ENCODE results near the gene NUDT7.

The NUDT7 gene

GRCh38 chr16:77683397-77684180 lies 38.7 kb upstream of the NUDT7 start:
- H3K4me1 ChIP-seq (ENCODE audit: control insufficient read depth, insufficient read depth, low read length) = no peaks in the 10 kb centered on the region

GRCh38 chr16:77684181-77684526 lies 38.2 kb upstream of the NUDT7 start:
- TF ChIP-seq ZNF133 (tag by site-specific recombination; IDR thresholded peaks at IDR 0.05) = no peak
- no peak overlapping the region for H3K27ac ChIP-seq (ENCODE audit: extremely low read depth, low read depth, low read length)
- H3K4me1 ChIP-seq (ENCODE audit: control insufficient read depth, insufficient read depth, low read length) = no peaks in the 10 kb centered on the region
- ChIA-PET CTCF (interaction anchor here (0.5 to 1.3 kb wide), 3 partner anchors 8 to 1259 kb away, joined by 4 to 5 read pairs (median 4); no protein-coding TSS in a partner anchor), POLR2A (no interaction called here)
- no peaks in the 10 kb centered on the region for H3K9me3 ChIP-seq (ENCODE audit: control insufficient read depth, insufficient read depth, low read depth, low read length)
- no peak overlapping the region for H3K4me3 ChIP-seq (ENCODE audit: low read depth, low read length)
- H3K36me3 ChIP-seq (ENCODE audit: control insufficient read depth in 2 of 2, insufficient read depth in 1 of 2, low read length in 2 of 2) = no peaks in the 10 kb centered on the region

More at GRCh38 chr16:77683397-77684180, 38.7 kb upstream of the NUDT7 start:
- H3K27ac ChIP-seq (ENCODE audit: extremely low read depth, low read depth, low read length) = no peak overlapping the region
- no peaks in the 10 kb centered on the region for H3K36me3 ChIP-seq (ENCODE audit: control insufficient read depth in 2 of 2, insufficient read depth in 1 of 2, low read length in 2 of 2)
- no peak for TF ChIP-seq GLI2 (tag by site-specific recombination; IDR thresholded peaks at IDR 0.05; ENCODE audit: borderline replicate concordance, low read depth)
- no peak for TF ChIP-seq ZNF76 (tag by site-specific recombination; IDR thresholded peaks at IDR 0.05; ENCODE audit: borderline replicate concordance, low read depth)
- no peak for TF ChIP-seq ZNF121 (tag by site-specific recombination; IDR thresholded peaks at IDR 0.05)
- no peak overlapping the region for H3K4me3 ChIP-seq (ENCODE audit: low read depth, low read length)
- POLR2A ChIA-PET = no interaction called here
- CTCF ChIA-PET = interaction anchor here (1.3 kb wide), 1 partner anchor 8 kb away, joined by 4 read pairs; no protein-coding TSS in a partner anchor
- H3K9me3 ChIP-seq (ENCODE audit: control insufficient read depth, insufficient read depth, low read depth, low read length) = no peaks in the 10 kb centered on the region

- ChIA-PET CTCF (interaction anchor here (0.6 to 0.7 kb wide), 2 partner anchors 10 to 118 kb away, joined by 3 read pairs; no protein-coding TSS in a partner anchor), POLR2A (no interaction called here)
- no peak overlapping the region for H3K27ac ChIP-seq (ENCODE audit: extremely low read depth, low read depth, low read length)
Measured at GRCh38 chr16:77686385-77686784, 35.9 kb upstream of the NUDT7 start.

More at GRCh38 chr16:77686385-77686784, 35.9 kb upstream of the NUDT7 start:
- no peaks in the 10 kb centered on the region for H3K4me1 ChIP-seq (ENCODE audit: control insufficient read depth, insufficient read depth, low read length)
- no peak for TF ChIP-seq ZNF830 (tag by site-specific recombination; IDR thresholded peaks at IDR 0.05; ENCODE audit: low read depth)
- no peak for TF ChIP-seq TSHZ1 (tag by site-specific recombination; IDR thresholded peaks at IDR 0.05; ENCODE audit: borderline replicate concordance)
- no peak for TF ChIP-seq ZBTB17 (tag by site-specific recombination; IDR thresholded peaks at IDR 0.05)
- no peak for TF ChIP-seq KLF8 (tag by site-specific recombination; IDR thresholded peaks at IDR 0.05)
- TF ChIP-seq ZNF768 (tag by site-specific recombination; IDR thresholded peaks at IDR 0.05) = no peak
- TF ChIP-seq SP7 (tag by site-specific recombination; IDR thresholded peaks at IDR 0.05) = no peak
- TF ChIP-seq GLIS2 (tag by site-specific recombination; IDR thresholded peaks at IDR 0.05) = no peak
- TF ChIP-seq ZSCAN30 (tag by site-specific recombination; IDR thresholded peaks at IDR 0.05) = no peak
- no peak for TF ChIP-seq KLF16 (tag by site-specific recombination; IDR thresholded peaks at IDR 0.05)
- TF ChIP-seq AEBP2 (tag by site-specific recombination; IDR thresholded peaks at IDR 0.05; ENCODE audit: borderline replicate concordance) = no peak
- no peak for TF ChIP-seq ZBTB11 (tag by site-specific recombination; conservative IDR thresholded peaks at IDR 0.05; ENCODE audit: low read depth)
- no peak for TF ChIP-seq SETDB1 (IDR thresholded peaks at IDR 0.05; ENCODE audit: insufficient read length, low read length)
- no peak for TF ChIP-seq EGR2 (tag by site-specific recombination; IDR thresholded peaks at IDR 0.05; ENCODE audit: low read depth)
- H3K4me3 ChIP-seq (ENCODE audit: low read depth, low read length) = no peak overlapping the region
- no peaks in the 10 kb centered on the region for H3K36me3 ChIP-seq (ENCODE audit: control insufficient read depth in 2 of 2, insufficient read depth in 1 of 2, low read length in 2 of 2)
- H3K9me3 ChIP-seq (ENCODE audit: control insufficient read depth, insufficient read depth, low read depth, low read length) = no peaks in the 10 kb centered on the region

All from HEK293 (cell line).